ENCODE data around the gene HIKESHI. TPM values are rescaled to one million over a fixed set of nuclear protein-coding genes. Genes with fewer than 3 reads are reported as not detected.

The HIKESHI gene
- total and polyA plus RNA-seq, 2 experiments from 2014 or later: 49.4 to 88.6 TPM

DNA sequence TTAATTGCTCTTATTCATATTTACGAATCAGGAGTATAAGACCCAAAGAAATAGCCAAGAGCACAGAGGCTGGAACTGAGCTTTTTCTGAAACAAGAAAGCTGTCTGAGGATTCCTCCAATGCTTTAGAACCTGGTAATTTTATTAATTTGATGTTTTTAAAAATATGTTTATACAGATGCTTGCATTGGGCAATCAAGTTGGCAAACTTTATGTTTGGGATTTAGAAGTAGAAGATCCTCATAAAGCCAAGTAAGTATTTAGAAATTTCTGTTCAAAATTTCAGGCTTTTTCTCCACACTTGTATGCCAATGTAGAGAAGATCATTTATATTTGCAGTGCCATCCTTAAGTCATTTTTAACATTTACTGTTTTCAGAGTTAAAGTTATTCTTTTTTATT, 24.3 kb upstream of the HIKESHI start:
- in situ Hi-C loops (cut with MboI): no loop called here
- no peak overlapping the region for H3K9ac ChIP-seq

DNA sequence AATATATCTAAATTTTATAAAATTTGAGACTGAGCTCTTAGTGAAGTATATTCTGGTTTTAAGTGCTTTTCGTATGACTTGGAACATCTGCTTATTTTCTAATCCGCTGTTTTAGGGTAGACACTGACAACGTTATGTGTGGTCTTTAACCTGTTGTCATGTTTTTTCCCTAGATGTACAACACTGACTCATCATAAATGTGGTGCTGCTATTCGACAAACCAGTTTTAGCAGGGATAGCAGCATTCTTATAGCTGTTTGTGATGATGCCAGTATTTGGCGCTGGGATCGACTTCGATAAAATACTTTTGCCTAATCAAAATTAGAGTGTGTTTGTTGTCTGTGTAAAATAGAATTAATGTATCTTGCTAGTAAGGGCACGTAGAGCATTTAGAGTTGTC, 23.8 kb upstream of the HIKESHI start:
- H2AFZ ChIP-seq: no peak overlapping the region
- no peaks in the 10 kb centered on the region for H3K9me3 ChIP-seq (ENCODE audit: low read depth)
- no peaks in the 10 kb centered on the region for H3K4me1 ChIP-seq (ENCODE audit: insufficient read depth)
- peaks cover 4% of the 10 kb centered on the region; the same call in 1 of the 2 replicates for H3F3A ChIP-seq (ENCODE audit: insufficient read depth)
- H3K79me2 ChIP-seq (ENCODE audit: insufficient read depth): peaks cover 72% of the 10 kb centered on the region
- H3K27me3 ChIP-seq (replicated peaks; ENCODE audit: insufficient read depth): no peaks in the 10 kb centered on the region
- in situ Hi-C loops (cut with MboI): no loop called here
- no peaks in the 10 kb centered on the region for H3K9me2 ChIP-seq (ENCODE audit: insufficient read depth)
- H3K27ac ChIP-seq: no peak overlapping the region
- H3K4me3 ChIP-seq: no peak overlapping the region
- no peak overlapping the region for H3K4me2 ChIP-seq (ENCODE audit: unreplicated experiment)
- H4K20me1 ChIP-seq (ENCODE audit: insufficient read depth): no peaks in the 10 kb centered on the region
- DNase-seq: no peak
- TF ChIP-seq EZH2 (IDR thresholded peaks at IDR 0.05; ENCODE audit: insufficient read depth, poor library complexity, severe bottlenecking) (no peak), EZH2phosphoT487 (IDR thresholded peaks at IDR 0.05; ENCODE audit: insufficient read depth, low read depth) (no peak)
- H3K9ac ChIP-seq: no peak overlapping the region
- 99 to 100% methylated on average over 8 of the region's 8 CpGs for WGBS, 2 experiments (ENCODE audit: low coverage in 1 of 2, low lambda C conversion rate in 2 of 2, missing lambda C conversion rate in 2 of 2)
- H3K36me3 ChIP-seq (ENCODE audit: low read depth): peaks cover 44% of the 10 kb centered on the region

More for the DNA sequence above, 24.3 kb upstream of the HIKESHI start:
- DNase-seq: no peak
- peaks cover 76% of the 10 kb centered on the region for H3K79me2 ChIP-seq (ENCODE audit: insufficient read depth)
- H4K20me1 ChIP-seq (ENCODE audit: insufficient read depth): no peaks in the 10 kb centered on the region
- H3K4me3 ChIP-seq: no peak overlapping the region
- H3K9me3 ChIP-seq (ENCODE audit: low read depth): no peaks in the 10 kb centered on the region
- H3K9me2 ChIP-seq (ENCODE audit: insufficient read depth): no peaks in the 10 kb centered on the region
- H2AFZ ChIP-seq: no peak overlapping the region
- peaks cover 44% of the 10 kb centered on the region for H3K36me3 ChIP-seq (ENCODE audit: low read depth)
- no peak overlapping the region for H3K4me2 ChIP-seq (ENCODE audit: unreplicated experiment)
- TF ChIP-seq EZH2phosphoT487 (IDR thresholded peaks at IDR 0.05; ENCODE audit: insufficient read depth, low read depth) (no peak), EZH2 (IDR thresholded peaks at IDR 0.05; ENCODE audit: insufficient read depth, poor library complexity, severe bottlenecking) (no peak)
- H3K27me3 ChIP-seq (replicated peaks; ENCODE audit: insufficient read depth): no peaks in the 10 kb centered on the region
- H3K27ac ChIP-seq: no peak overlapping the region
- 27 to 47% methylated on average over 1 of the region's 1 CpG for WGBS, 2 experiments (ENCODE audit: low coverage in 1 of 2, low lambda C conversion rate in 2 of 2, missing lambda C conversion rate in 2 of 2)
- H3K4me1 ChIP-seq (ENCODE audit: insufficient read depth): no peaks in the 10 kb centered on the region
- H3F3A ChIP-seq (ENCODE audit: insufficient read depth): peaks cover 4% of the 10 kb centered on the region; the same call in 1 of the 2 replicates

- peaks cover 57% of the 10 kb centered on the region for H3K79me2 ChIP-seq (ENCODE audit: insufficient read depth)
- peaks cover 4% of the 10 kb centered on the region; the same call in 1 of the 2 replicates for H3F3A ChIP-seq (ENCODE audit: insufficient read depth)
- no peaks in the 10 kb centered on the region for H4K20me1 ChIP-seq (ENCODE audit: insufficient read depth)
- H3K4me3 ChIP-seq: no peak overlapping the region
- no peak overlapping the region for H3K9ac ChIP-seq
- in situ Hi-C loops (cut with MboI): no loop called here
- H2AFZ ChIP-seq: no peak overlapping the region
- H3K4me2 ChIP-seq (ENCODE audit: unreplicated experiment): no peak overlapping the region
- H3K4me1 ChIP-seq (ENCODE audit: insufficient read depth): no peaks in the 10 kb centered on the region
- H3K27me3 ChIP-seq (replicated peaks; ENCODE audit: insufficient read depth): no peaks in the 10 kb centered on the region
- H3K27ac ChIP-seq: no peak overlapping the region
- 87 to 93% methylated on average over 3 of the region's 3 CpGs for WGBS, 2 experiments (ENCODE audit: low coverage in 1 of 2, low lambda C conversion rate in 2 of 2, missing lambda C conversion rate in 2 of 2)
- H3K9me3 ChIP-seq (ENCODE audit: low read depth): no peaks in the 10 kb centered on the region
- H3K36me3 ChIP-seq (ENCODE audit: low read depth): peaks cover 42% of the 10 kb centered on the region
- no peaks in the 10 kb centered on the region for H3K9me2 ChIP-seq (ENCODE audit: insufficient read depth)
- TF ChIP-seq EZH2phosphoT487 (IDR thresholded peaks at IDR 0.05; ENCODE audit: insufficient read depth, low read depth) (no peak), EZH2 (IDR thresholded peaks at IDR 0.05; ENCODE audit: insufficient read depth, poor library complexity, severe bottlenecking) (no peak)
- DNase-seq: no peak
Measured at GRCh38 chr11:86279747-86280146, 22.3 kb upstream of the HIKESHI start.

DNA sequence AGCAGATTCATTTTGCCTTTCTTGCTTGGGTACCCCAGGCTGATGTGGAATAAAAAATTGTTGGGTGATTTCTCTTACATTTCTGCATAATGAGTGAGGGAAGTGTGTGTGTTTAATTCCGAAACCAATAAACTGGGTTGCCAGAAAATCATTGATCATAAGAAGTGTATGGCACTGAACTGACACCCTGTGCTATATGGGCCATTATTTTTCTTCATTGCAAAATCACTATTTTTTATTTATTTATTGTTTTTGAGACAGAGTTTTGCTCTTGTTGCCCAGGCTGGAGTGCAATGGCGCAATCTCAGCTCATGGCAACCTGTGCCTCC, 14.6 kb upstream of the HIKESHI start:
- Histone ChIP-seq H3K4me2 (ENCODE audit: unreplicated experiment) (no peak overlapping the region), H3K4me1 (ENCODE audit: insufficient read depth) (no peaks in the 10 kb centered on the region), H3K4me3 (no peak overlapping the region), H3K27ac (no peak overlapping the region), H2AFZ (no peak overlapping the region), H4K20me1 (ENCODE audit: insufficient read depth) (no peaks in the 10 kb centered on the region), H3K9ac (no peak overlapping the region), H3K27me3 (replicated peaks; ENCODE audit: insufficient read depth) (no peaks in the 10 kb centered on the region), H3K36me3 (ENCODE audit: low read depth) (0 out of 2 replicates have a peak, but pooled peaks cover 3% of the 10 kb centered on the region), H3F3A (ENCODE audit: insufficient read depth) (peaks cover 19% of the 10 kb centered on the region; the same call in 1 of the 2 replicates), H3K9me2 (ENCODE audit: insufficient read depth) (no peaks in the 10 kb centered on the region), H3K9me3 (ENCODE audit: low read depth) (no peaks in the 10 kb centered on the region), H3K79me2 (ENCODE audit: insufficient read depth) (peaks cover 4% of the 10 kb centered on the region; the same call in 1 of the 2 replicates)
- DNase-seq: no peak
- in situ Hi-C loops (cut with MboI): no loop called here
- no peak for TF ChIP-seq EZH2 (IDR thresholded peaks at IDR 0.05; ENCODE audit: insufficient read depth, poor library complexity, severe bottlenecking)
- WGBS, 2 experiments (ENCODE audit: low coverage in 1 of 2, low lambda C conversion rate in 2 of 2, missing lambda C conversion rate in 2 of 2): 94 to 100% methylated on average over 2 of the region's 2 CpGs

All from GM23248 (cell line).